ENCODE measurements around the gene GPR161. TPM values are rescaled to one million over a fixed set of nuclear protein-coding genes. Genes with fewer than 3 reads are reported as not detected.

GPR161 gene, protein sequence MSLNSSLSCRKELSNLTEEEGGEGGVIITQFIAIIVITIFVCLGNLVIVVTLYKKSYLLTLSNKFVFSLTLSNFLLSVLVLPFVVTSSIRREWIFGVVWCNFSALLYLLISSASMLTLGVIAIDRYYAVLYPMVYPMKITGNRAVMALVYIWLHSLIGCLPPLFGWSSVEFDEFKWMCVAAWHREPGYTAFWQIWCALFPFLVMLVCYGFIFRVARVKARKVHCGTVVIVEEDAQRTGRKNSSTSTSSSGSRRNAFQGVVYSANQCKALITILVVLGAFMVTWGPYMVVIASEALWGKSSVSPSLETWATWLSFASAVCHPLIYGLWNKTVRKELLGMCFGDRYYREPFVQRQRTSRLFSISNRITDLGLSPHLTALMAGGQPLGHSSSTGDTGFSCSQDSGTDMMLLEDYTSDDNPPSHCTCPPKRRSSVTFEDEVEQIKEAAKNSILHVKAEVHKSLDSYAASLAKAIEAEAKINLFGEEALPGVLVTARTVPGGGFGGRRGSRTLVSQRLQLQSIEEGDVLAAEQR
- 5.8 and 10.5 TPM in 2 replicates for total RNA-seq

DNA sequence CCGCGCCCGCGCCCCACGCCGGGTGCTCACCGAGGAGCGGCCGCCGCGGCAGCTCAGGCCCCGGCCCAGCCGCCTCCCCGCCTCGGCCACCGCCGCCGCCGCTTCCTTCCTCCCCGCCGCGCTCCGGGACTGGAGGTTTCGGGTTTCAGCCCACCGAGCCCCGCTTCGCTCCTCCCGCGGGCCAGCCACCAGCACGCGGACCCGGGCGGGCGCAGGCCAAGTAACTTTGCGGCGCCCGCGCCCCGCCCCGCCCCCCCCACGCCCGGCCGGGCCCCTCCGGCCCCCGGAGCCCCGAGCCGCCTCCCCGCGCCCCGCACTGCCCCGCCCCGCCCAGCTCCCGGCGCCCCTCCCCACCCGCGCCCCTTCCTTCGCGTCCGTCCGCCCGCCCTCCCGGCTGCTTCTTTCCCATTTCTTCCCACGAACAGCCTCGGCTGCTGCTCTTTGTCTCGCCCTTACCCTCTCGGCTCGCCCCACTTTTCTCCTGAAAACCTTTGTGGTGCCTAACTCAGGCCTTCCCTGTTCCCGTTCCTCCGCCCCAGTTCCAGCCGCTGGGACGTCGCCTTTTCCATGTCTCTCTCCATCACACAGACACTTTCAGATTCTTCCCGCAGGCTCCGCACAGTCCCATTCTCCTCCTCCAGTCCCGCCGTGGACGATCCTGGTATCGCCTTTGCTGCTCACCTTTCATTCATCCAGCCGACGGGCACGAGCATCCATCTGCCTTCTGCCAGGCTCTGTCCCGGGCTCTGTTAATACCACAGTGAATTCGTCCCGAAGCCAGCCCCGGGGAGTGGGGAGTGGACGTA lies at the start of gene GPR161:
GPR161 (minus strand) TSS at position 222 of the 806 bp plus-strand sequence. CDS start 32,080 bp downstream, outside the sequence.

DNA sequence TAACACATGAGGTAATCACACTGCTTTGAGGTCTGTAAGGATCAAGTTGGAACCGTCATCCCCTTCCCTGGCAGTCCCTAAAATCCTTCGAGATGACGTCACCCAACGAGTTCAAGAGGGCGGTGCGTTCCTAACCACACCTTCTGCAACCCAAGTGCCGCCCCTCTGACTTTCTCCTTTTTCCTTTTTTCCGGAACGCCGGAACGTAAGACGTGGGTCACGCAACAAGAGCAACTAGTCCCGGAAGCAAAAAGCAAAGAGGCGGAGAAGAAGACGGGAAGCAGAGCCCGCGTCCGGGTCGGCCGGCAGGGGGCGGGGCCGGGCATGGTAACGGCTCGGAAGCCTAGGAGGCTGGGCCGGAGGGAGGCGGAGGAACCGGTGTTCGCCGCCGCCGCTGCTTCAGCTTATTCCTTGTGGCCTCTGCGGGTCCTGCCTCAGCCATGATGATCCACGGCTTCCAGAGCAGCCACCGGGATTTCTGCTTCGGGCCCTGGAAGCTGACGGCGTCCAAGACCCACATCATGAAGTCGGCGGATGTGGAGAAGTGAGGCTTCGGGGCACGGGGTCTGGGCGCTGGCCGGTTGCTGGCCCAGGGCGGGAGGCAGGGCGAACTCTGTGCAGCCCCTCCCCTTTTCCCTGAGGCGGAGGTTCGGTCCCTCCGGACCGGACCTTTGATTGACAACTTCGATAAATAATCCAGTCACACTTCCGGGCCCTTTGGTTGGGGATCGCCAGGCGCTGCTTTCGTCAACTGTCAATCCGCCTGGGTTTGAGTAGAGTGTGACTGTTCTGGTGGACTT lies 42.1 kb upstream of the GPR161 start, which contains the start of gene TIPRL:
TIPRL (plus strand) TSS at position 325 of the 800 bp plus-strand sequence; CDS start at position 441, 116 bp downstream.

Other genes starting within 250 kb of the GPR161 start
- under 0.01 TPM in 1 of 2 replicates, not detected in the other for gene ADCY10, start 222.8 kb downstream of the GPR161 start, total RNA-seq
- gene DCAF6, start 200.2 kb downstream of the GPR161 start, total RNA-seq: 52.2 and 52.5 TPM in 2 replicates
- gene MPC2, start 199.9 kb downstream of the GPR161 start, total RNA-seq: 50.4 and 60.5 TPM in 2 replicates
- gene TIPRL, start 42.0 kb upstream of the GPR161 start, total RNA-seq: 22.6 and 29.6 TPM in 2 replicates
- gene SFT2D2, start 89.1 kb upstream of the GPR161 start, total RNA-seq: 23.5 and 28.2 TPM in 2 replicates
- gene TBX19, start 143.9 kb upstream of the GPR161 start, total RNA-seq: 0.32 and 0.90 TPM in 2 replicates